AG04449 (cell line): ENCODE results near the gene MED13L.

Source experiments
- CTCF ChIA-PET: fragments of 350-600 bp; formaldehyde crosslinking; extraction: SDS; loops from one replicate; lab custom pipeline; 2021; ENCODE audit warnings: antibody characterized with exemption; lab: Yijun Ruan, JAX
- POLR2A ChIA-PET: fragments of 400-600, 350-600 bp; formaldehyde crosslinking; extraction: SDS; loops from one replicate; lab custom pipeline; 2020; ENCODE audit warnings: antibody characterized with exemption, inconsistent platforms; lab: Yijun Ruan, JAX
- DNase-seq: peaks from one replicate; pipeline ENCODE4 v3.0.0-alpha.2; 2010; ENCODE audit warnings: low read depth, low spot score
- H3K4me3 ChIP-seq: 2 replicates; pipeline ENCODE4 v1.5.1; 2011; ENCODE audit warnings: low read depth, mild to moderate bottlenecking, control low read depth, low read length
- TF ChIP-seq, protein P1 (sequence below): IDR thresholded peaks from one replicate; pipeline ENCODE4 v1.5.1; 2011; ENCODE audit warnings: mild to moderate bottlenecking, moderate library complexity, low read length, control low read depth, inconsistent platforms; ENCODE audit not compliant: insufficient read depth; ENCODE audit errors: missing control alignments

Gene MED13L

GRCh38 chr12:116274551-116275375 lies 2.7 kb downstream of the MED13L start:
- ChIA-PET POLR2A (no interaction called here), CTCF (no interaction called here)
- peak overlapping the region; percentile 86 for H3K4me3 ChIP-seq
- no peak for DNase-seq
- TF ChIP-seq, protein P1, sequence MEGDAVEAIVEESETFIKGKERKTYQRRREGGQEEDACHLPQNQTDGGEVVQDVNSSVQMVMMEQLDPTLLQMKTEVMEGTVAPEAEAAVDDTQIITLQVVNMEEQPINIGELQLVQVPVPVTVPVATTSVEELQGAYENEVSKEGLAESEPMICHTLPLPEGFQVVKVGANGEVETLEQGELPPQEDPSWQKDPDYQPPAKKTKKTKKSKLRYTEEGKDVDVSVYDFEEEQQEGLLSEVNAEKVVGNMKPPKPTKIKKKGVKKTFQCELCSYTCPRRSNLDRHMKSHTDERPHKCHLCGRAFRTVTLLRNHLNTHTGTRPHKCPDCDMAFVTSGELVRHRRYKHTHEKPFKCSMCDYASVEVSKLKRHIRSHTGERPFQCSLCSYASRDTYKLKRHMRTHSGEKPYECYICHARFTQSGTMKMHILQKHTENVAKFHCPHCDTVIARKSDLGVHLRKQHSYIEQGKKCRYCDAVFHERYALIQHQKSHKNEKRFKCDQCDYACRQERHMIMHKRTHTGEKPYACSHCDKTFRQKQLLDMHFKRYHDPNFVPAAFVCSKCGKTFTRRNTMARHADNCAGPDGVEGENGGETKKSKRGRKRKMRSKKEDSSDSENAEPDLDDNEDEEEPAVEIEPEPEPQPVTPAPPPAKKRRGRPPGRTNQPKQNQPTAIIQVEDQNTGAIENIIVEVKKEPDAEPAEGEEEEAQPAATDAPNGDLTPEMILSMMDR: no peak

GRCh38 chr12:116273813-116274550 lies 3.5 kb downstream of the MED13L start:
- DNase-seq: no peak
- ChIA-PET CTCF (no interaction called here), POLR2A (no interaction called here)
- TF ChIP-seq, protein P1: no peak
- no peak overlapping the region for H3K4me3 ChIP-seq

DNA sequence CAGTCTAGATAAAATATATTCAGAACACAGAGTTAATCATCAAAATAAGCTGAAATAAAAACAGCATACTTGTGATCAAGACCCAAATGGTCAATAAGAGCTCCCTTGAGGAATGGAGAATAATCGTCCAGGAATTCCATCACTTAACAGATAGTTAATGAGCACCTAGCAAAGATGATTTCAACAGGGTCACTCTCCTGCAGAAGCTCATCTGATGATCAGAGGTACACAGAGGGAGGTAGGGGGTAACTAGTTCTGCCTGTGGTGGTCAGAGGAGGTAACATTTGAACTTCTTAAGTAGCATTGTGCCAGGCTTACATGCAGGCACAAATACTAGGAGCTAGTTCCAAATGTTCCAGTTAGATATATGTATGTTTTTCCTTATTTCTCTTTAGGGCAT lies 9.5 kb downstream of the MED13L start:
- ChIA-PET CTCF (interaction anchor here (0.6 to 2.1 kb wide), 2 partner anchors 176 to 270 kb away, joined by 3 to 9 read pairs; no protein-coding TSS in a partner anchor), POLR2A (interaction anchor here (0.8 kb wide), 1 partner anchor 10 kb away, joined by 3 read pairs; no protein-coding TSS in a partner anchor)
- DNase-seq: no peak
- TF ChIP-seq, protein P1: no peak
- no peak overlapping the region for H3K4me3 ChIP-seq

GRCh38 chr12:116266631-116267349 lies 10.7 kb downstream of the MED13L start:
- DNase-seq: no peak
- POLR2A ChIA-PET: no interaction called here
- no peak overlapping the region for H3K4me3 ChIP-seq
- TF ChIP-seq, protein P1: no peak
- CTCF ChIA-PET: interaction anchor here (1.1 to 3.2 kb wide), 7 partner anchors 9 to 269 kb away, joined by 3 to 9 read pairs (median 3); no protein-coding TSS in a partner anchor

DNA sequence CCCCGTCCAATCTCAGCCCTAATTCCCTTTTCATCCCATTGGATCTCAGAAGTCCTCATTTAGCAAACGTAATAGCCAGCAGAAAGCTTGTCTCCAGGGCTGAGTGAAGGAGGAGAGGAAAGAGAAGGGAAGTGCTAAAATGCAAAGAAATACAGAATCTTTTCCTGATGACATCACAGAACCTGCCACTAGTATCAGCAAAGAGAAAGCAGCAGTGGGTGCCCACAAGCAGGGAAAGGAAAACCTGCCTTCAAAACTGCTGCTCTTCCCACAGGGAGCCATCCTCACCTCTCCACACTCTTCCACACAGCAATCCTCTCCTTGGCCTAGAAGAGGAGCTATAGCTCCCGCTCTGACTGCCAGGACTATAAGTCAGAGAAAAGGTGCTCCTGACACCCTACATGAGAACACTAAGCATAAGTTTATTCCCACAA lies 11.3 kb downstream of the MED13L start:
- CTCF ChIA-PET: interaction anchor here (1.1 to 3.2 kb wide), 8 partner anchors 8 to 251 kb away, joined by 3 to 7 read pairs (median 3); no protein-coding TSS in a partner anchor
- no peak for DNase-seq
- no peak overlapping the region for H3K4me3 ChIP-seq
- TF ChIP-seq, protein P1: peak; percentile 10
- POLR2A ChIA-PET: interaction anchor here (1.0 kb wide), 1 partner anchor 122 kb away, joined by 3 read pairs; no protein-coding TSS in a partner anchor
